Measurements from ENCODE around the gene LCE1B.
A peak's percentile ranks its signal among the peaks of the same experiment; 100 is the strongest.

LCE1B gene, protein sequence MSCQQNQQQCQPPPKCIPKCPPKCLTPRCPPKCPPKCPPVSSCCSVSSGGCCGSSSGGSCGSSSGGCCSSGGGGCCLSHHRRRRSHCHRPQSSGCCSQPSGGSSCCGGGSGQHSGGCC

DNA sequence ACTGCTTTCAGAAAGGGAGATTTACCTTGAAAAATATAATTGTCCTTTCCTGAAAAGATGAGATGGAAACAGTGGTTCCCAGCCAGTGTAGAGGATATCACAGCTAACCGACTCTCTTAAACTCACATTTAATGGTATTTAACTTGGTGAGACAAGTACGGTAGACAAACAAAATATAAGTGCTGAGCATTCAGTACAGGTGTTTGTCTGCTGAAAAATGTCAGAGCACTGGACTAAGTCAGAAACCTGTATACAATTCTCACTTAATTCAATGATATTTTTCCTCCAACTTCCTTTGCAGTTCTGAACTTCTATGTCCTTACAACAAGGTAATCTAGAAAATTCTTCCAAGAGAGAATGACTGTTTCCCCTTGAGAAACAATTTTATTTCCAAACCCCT is at the start of gene LCE1B:
Gene LCE1B (plus strand): TSS at position 301 of the 400 bp plus-strand sequence. CDS start 476 bp downstream, outside the sequence.
- DNase-seq (ENCODE audit: low read depth): no peak

DNA sequence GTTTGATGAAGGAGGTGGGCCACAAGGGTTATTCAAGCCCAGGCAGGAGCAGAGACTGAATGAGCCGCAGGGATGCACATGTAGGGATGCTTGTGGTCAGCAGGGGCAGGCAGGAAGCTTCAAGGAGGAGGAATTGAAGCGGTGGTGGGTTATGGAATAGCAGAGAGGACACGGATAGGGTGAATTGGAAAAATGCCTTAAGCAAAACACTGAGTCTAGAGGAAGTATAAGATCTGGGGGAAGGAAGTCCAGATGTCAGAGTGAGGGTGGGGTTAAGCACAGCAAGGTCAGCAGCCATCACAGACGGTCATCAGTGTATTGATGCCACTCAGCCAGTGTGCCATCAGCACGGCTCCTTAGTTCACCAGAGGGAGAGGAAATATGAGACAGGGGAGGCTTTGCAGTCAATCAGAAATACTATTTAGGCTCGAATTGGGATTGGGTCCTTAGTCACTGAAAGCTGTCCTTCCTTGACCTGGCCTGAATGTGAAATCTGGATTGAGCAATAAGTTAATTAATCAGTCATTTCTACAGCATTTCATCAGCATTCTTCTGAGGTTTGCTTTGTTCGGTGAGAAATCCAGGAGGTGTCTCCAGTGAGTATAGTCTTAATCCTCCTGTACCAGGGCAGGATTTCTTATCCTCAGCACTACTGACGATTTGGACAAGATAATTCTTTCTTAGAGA is 42.8 kb upstream of the LCE1B start:
- DNase-seq (ENCODE audit: low read depth): no peak

- DNase-seq (ENCODE audit: low read depth): no peak
Measured at GRCh38 chr1:152770411-152770810, 41.4 kb upstream of the LCE1B start.

DNA sequence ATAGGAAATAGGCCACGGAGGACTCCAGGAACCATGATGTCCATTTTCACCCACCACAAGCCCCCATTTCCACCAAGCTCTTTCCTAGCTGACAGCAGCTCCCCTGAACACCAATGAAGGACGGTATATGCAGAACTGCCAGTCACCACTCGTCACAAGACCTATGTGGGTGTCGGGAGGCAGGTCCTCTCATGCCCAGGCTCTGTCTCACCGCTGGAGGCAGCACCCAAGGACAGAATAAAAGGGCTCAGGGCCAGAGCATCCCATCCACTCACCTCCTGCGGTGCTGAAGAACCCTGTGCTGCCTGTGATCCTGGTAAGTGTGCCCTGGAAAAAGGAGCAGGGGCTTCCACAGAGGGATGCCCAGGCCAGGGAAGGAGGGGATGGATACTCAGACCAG is 36.9 kb upstream of the LCE1B start, which contains the start of gene LCE1F:
Gene LCE1F (plus strand): TSS at position 266 of the 400 bp plus-strand sequence. CDS start 1,232 bp downstream, outside the sequence.
- DNase-seq (ENCODE audit: low read depth): no peak

DNA sequence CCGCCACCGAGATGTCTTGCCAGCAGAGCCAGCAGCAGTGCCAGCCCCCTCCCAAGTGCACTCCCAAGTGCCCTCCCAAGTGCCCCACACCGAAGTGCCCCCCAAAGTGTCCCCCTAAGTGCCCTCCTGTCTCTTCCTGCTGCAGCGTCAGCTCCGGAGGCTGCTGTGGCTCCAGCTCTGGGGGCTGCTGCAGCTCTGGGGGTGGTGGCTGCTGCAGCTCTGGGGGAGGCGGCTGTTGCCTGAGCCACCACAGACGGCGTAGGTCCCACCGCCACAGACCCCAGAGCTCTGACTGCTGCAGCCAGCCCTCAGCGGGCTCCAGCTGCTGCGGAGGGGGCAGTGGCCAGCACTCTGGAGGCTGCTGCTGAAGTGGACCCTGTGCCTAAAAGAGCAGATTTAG is 35.4 kb upstream of the LCE1B start:
- DNase-seq (ENCODE audit: low read depth): no peak

- DNase-seq (ENCODE audit: low read depth): peak; percentile 4
Measured at GRCh38 chr1:152777510-152778137, 34.1 kb upstream of the LCE1B start.

DNA sequence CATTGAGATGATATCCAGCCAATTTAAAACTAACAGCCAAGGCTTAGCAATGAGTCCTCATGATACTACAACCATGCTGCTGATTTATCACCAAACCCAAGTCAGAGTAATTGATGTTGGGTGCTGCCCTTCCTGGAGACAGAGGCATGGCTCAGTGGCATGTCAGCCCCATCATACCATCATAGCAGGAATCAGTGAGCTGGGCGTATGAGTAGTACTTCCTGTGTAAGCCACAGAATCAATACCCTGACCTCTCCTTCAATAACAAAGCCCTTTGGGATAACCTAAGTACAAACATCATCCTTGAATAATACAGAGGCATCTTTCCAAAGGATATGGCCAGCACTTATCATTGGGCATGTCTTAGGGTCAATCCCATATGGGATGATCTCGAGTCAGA is 28.7 kb upstream of the LCE1B start:
- DNase-seq (ENCODE audit: low read depth): no peak

DNA sequence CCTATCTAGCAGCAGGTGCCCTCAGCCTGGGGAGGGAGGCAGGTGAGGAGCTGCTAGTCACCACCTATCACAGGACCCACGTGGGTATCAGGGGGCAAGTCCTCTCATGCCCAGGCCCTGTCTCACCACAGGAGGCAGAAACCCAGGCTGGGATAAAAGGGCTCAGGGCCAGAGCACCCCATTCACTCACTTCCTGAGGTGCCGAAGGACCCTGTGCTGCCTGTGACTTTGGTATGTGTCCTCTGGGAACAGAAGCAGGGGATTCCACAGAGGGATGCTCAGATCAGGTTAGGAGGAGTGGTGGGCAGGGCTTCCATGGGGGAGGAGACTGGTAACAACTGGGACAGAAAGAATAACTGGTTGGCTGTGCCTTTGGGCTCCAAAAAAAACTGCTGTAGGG is 25.7 kb upstream of the LCE1B start, which contains the start of gene LCE1E:
Gene LCE1E (plus strand): TSS at position 181 of the 400 bp plus-strand sequence. CDS start 1,043 bp downstream, outside the sequence.
- DNase-seq (ENCODE audit: low read depth): no peak

DNA sequence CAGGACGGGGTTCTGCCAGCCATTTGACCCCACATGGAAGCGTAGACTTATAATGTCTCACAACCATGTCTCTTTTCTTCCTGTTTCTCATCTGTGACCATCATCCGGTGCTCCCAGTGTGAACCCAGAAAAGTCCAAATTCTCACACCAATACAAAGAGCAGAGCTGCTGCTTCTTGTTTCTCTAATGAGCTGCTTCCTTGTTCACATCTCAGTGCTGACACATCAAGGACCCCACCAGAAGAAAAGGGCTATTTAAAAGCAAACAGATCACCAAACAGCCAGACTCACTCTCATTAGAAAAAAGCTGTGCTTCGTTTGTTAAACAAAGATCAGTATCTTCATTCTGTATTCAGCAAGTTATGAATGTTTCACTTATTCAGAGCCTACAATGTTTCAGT is 16.1 kb upstream of the LCE1B start:
- no peak for DNase-seq (ENCODE audit: low read depth)

DNA sequence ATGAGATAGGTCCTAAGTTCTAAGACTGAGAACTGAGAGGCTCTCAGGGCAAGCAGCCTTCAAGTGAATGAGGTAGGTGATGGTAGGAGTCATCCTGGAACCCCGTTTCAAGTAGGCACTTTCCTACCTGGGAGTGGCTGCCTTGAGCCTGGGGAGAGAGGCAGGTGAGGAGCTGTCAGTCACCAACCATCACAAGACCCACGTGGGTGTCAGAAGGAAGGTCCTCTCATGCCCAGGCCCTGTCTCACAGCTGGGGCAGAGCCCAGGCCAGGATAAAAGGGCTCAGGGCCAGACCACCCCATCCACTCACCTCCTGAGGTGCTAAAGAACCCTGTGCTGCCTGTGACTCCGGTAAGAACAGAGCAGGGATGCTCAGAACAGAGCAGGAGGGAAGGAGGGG is 15.3 kb upstream of the LCE1B start, which contains the start of gene LCE1D:
Gene LCE1D (plus strand): TSS at position 301 of the 400 bp plus-strand sequence. CDS start 1,074 bp downstream, outside the sequence.
- no peak for DNase-seq (ENCODE audit: low read depth)

DNA sequence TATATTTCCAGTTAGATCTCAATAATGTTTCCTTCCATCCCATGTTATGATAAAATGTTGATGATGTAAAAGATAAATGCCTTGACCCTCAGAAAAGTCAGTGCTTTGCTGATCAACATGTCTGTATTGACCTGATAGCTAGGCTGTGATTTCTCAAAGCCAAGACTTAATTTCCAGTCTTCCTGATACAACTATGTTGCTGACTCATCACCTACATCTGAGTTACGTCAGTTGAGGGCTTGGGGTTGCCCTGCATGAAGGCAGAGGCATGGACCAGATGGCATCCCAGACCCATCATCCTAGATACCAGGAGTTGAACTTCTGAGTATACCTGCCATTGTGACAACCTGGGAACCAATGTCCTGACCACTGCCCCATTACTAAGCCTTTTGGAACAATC is 10.4 kb upstream of the LCE1B start:
- DNase-seq (ENCODE audit: low read depth): no peak

DNA sequence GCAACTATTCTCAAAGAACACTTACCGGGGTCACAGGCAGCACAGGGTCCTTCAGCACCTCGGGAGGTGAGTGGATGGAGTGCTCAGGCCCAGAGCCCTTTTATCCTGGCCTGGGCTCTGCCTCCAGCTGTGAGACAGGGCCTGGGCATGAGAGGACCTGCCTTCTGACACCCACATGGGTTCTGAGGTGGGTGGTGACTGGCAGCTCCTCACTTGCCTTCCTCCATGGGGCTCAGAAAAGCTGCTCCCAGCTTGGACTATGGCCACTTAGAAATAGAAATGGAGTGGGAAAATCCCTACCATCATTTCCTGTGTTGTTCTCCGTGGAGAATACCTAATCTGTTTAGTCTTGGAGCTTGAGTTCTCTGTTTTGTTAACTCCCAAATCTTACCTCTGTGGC is 5.2 kb upstream of the LCE1B start, which contains the start of gene LCE1C:
Gene LCE1C (minus strand): TSS at position 76 of the 400 bp plus-strand sequence. CDS start 1,173 bp downstream, outside the sequence.
- no peak for DNase-seq (ENCODE audit: low read depth)

- DNase-seq (ENCODE audit: low read depth): no peak
Measured at GRCh38 chr1:152811050-152811449, 721 bp upstream of the LCE1B start.

- DNase-seq (ENCODE audit: low read depth): no peak
Measured at GRCh38 chr1:152817309-152817708, 5.5 kb downstream of the LCE1B start.

GRCh38 chr1:152823294-152823693 is 11.5 kb downstream of the LCE1B start:
- no peak for DNase-seq (ENCODE audit: low read depth)

GRCh38 chr1:152824964-152825363 is 13.2 kb downstream of the LCE1B start:
- DNase-seq (ENCODE audit: low read depth): no peak

GRCh38 chr1:152827173-152827572 is 15.4 kb downstream of the LCE1B start, which contains the start of gene LCE1A:
Gene LCE1A, plus strand, starts transcription at chr1:152827473. Its CDS starts 0 bp downstream, at chr1:152827473.
- no peak for DNase-seq (ENCODE audit: low read depth)

DNA sequence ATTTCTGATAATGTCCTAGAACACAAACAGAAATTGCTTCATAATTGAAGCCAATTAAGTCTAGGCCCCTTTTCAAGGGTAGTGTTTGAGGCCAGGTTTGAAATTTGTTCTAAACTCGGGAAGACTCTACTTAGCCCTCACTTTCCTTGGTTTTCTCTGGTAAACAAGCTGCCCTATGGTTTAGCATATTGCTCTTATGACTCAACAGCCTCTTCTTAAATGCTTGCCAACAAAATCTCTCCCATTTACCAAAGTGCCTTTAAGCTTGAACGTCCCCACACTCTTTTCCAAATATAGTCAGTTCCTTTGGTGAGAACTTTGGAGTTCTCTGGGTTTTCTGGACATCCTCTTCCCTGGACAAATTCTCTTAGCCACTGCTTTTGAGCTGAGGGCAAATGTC is 25.1 kb downstream of the LCE1B start:
- no peak for DNase-seq (ENCODE audit: low read depth)

DNA sequence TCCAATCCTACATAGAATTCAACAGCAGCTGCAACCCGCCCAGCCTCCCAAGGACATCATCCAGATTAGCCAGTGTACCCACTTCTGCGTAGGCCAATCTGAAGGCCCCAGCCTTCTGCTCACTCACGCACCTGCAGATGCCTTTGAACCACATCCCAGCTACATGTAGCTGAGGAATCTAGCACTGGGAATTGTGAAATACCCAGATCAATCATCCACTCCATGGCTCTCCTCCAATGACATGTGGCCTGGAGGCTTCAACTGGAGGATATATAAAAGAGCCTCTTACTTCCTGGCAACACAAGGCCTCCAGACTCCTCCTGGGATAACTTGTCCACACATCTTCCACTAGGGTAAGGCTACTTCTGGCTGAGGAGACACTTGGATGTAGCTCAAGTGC is 30.8 kb downstream of the LCE1B start, which contains the start of gene LCE6A:
Gene LCE6A (plus strand): TSS at position 301 of the 400 bp plus-strand sequence. CDS start 665 bp downstream, outside the sequence.
- no peak for DNase-seq (ENCODE audit: low read depth)

GRCh38 chr1:152855661-152856060 is 43.9 kb downstream of the LCE1B start:
- DNase-seq (ENCODE audit: low read depth): no peak

DNA sequence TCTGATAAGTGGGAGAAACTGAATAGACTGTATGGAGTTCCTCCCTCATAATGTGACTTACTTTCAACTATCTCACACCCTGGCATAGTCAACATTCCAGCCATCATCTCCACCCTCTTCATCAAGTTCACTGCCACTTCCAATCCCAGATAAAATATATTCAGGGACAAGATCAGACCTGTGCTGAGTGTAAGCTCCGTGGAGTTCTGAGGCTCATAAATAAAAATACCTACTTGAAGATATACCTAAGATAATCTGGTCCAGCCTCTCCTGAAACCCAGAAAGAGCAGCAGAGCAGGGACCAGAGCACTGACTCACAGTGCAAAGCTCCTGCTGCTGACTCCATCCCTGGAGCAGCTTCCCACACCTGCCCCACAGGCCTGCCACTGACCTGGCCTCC is 46.3 kb downstream of the LCE1B start:
- DNase-seq (ENCODE audit: low read depth): no peak

DNA sequence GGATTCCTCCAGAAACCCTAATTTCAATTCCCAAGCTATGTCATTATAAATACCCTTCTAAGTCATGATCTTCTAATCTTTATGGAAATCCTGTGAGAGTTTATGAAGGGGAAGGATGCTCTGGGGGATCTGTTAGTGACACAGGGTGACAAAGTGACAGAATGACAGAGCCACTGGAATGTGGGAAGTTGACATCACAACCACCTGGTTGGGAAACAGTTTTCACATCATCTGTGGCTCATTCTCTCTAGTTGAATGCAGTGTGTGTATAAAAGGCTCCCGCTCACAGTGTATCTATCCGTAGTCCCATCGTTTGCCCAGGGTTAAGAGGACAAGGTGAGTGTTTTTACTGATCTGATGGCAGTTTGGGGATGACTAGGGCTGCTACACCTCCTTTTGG is 47.9 kb downstream of the LCE1B start, which contains the start of gene LCE7A:
Gene LCE7A (plus strand): TSS at position 301 of the 400 bp plus-strand sequence. CDS start 702 bp downstream, outside the sequence.
- DNase-seq (ENCODE audit: low read depth): no peak

GRCh38 chr1:152860129-152860528 is 48.4 kb downstream of the LCE1B start:
- DNase-seq (ENCODE audit: low read depth): no peak
